Kidney (tissue), 14 donors: ENCODE measurements around the gene KLHL29. TPM values are rescaled to one million over a fixed set of nuclear protein-coding genes. Genes with fewer than 3 reads are reported as not detected.
A peak's percentile ranks its signal among the peaks of the same experiment; 100 is the strongest.

ENCODE experiments used
- DNase-seq, 5 donors: peaks; one replicate each; pipeline ENCODE4 v3.0.0-alpha.2; 2013 to 2020
- FAIRE-seq: peaks from 2 replicates; lab custom pipeline; 2012; peaks lifted over from hg19 to GRCh38; lab: Jason Lieb, UNC
- H3K27ac ChIP-seq, 2 donors: one replicate each; pipeline ENCODE4 v1.7.0; 2013; ENCODE audit warnings: low read depth in 2 of 2, low read length in 2 of 2, inconsistent platforms in 1 of 2
- H3K27me3 ChIP-seq: one replicate; pipeline ENCODE4 v1.7.1; 2013; ENCODE audit warnings: low read length, inconsistent platforms; ENCODE audit not compliant: control insufficient read depth, insufficient read depth
- H3K36me3 ChIP-seq, 3 donors: one replicate each; pipeline versions ENCODE4 v1.7.0 to v1.7.1; 2013; ENCODE audit warnings: low read length in 3 of 3, control low read depth in 1 of 3, inconsistent platforms in 1 of 3; ENCODE audit not compliant: insufficient read depth in 3 of 3, control insufficient read depth in 2 of 3
- H3K4me1 ChIP-seq, 3 donors: one replicate each; pipeline versions ENCODE4 v1.7.0 to v1.7.1; 2013; ENCODE audit warnings: low read length in 3 of 3, inconsistent platforms in 1 of 3, low read depth in 1 of 3; ENCODE audit not compliant: control insufficient read depth in 2 of 3, insufficient read depth in 2 of 3
- H3K4me3 ChIP-seq, 3 donors: one replicate each; pipeline versions ENCODE4 v1.7.0 to v1.8.1; 2013; ENCODE audit warnings: low read length in 3 of 3, control low read depth in 1 of 3, inconsistent platforms in 1 of 3
- H3K9ac ChIP-seq, 3 donors: one replicate each; pipeline versions ENCODE4 v1.7.0 to v1.7.1; 2013; ENCODE audit warnings: low read length in 3 of 3, control low read depth in 1 of 3, inconsistent platforms in 1 of 3
- H3K9me3 ChIP-seq, 3 donors: one replicate each; pipeline versions ENCODE4 v1.7.0 to v1.7.1; 2013; ENCODE audit warnings: low read length in 3 of 3, control low read depth in 1 of 3, inconsistent platforms in 1 of 3; ENCODE audit not compliant: control insufficient read depth in 2 of 3, insufficient read depth in 1 of 3
- CTCF ChIP-seq: IDR thresholded peaks from 3 replicates; pipeline ENCODE4 v1.5.1; 2012; ENCODE audit warnings: mild to moderate bottlenecking, moderate library complexity, borderline replicate concordance; ENCODE audit not compliant: insufficient read depth; ENCODE audit errors: extremely low read depth
- intact Hi-C: fragments of 100-400 bp; cut with DNase I; formaldehyde crosslinking; loops from one replicate; pipeline ENCODE4 v1.11.1; 2022
- polyA plus RNA-seq: library from polyadenylated mRNA; stranded (reverse); fragments of 350-450 nt; fragmentation: Illumina TruSeq; extraction: RNeasy Lipid Tissue Mini Kit (QIAGEN cat#74804); gene quantifications from one replicate; pipeline ENCODE4 v1.2.3, GENCODE V29; 2014; ENCODE audit warnings: low read depth, low replicate concordance; ENCODE audit not compliant: insufficient read depth
- total RNA-seq: library from RNA; stranded (reverse); fragmentation: NEBNext Ultra II Directional; extraction: Animal tissue kit (Norgen Biotek cat#: 25700); gene quantifications from one replicate; pipeline ENCODE4 v1.2.1, GENCODE V29; 2021
- donor health status: control.
- donor health status: control.
- donor health status: control.
- donor health status: control.
- donor health status: control.
- donor health status: DM: yes; HTN: yes; CAD: no.
- donor health status: Normal renal cell carcinoma (clear cell type).

Gene KLHL29
- total and polyA plus RNA-seq, 2 donors from 2014 or later: 1.5 to 10.5 TPM

DNA sequence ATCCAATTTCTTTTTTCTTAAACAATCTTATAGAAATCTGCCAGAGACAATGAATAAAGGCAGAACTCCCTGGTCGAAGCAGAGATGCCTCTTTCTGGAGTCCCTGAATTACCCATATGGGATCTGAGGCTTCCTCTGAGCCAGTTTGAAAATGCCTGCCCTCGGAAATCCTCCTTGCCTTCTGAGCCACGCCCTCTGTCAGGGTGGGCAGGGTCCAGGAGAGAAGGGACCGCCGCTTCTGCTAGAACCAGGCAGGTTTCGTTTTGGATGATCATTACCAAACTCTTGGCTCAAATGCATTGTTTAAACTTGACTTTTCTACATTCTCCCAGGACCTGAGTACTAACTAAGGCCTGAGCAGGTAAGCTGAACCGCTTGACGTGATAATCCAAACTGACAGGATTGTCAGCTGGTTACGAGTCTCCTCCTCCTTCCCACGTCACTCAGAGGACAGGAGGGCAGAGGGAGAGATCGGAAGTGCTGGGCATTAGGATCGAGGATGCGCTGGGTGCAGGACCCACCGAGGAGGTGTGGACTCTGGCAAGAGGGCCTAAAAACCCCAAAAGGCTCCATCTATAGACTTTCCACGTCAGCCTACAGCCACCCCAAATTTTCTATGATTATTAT, 128.4 kb downstream of the KLHL29 start:
- DNase-seq (no peak), FAIRE-seq (no peak)
- intact Hi-C loops: no loop called here
- Histone ChIP-seq H3K9ac (no peak overlapping the region), H3K9me3 (no peaks in the 10 kb centered on the region), H3K4me3 (peak overlapping the region; percentile 16 to 43 (median 38)), H3K27ac (no peak overlapping the region), H3K36me3 (no peaks in the 10 kb centered on the region), H3K4me1 (no peaks in the 10 kb centered on the region), H3K27me3 (no peaks in the 10 kb centered on the region)
- TF ChIP-seq CTCF: no peak

- no peak overlapping the region for H3K9ac ChIP-seq
- FAIRE-seq (no peak), DNase-seq (peak in 1 of 5 donors; percentile 53)
- intact Hi-C loops: no loop called here
- H3K27ac ChIP-seq: no peak overlapping the region
- H3K9me3 ChIP-seq: no peaks in the 10 kb centered on the region
- H3K4me1 ChIP-seq: no peaks in the 10 kb centered on the region
- H3K4me3 ChIP-seq: peak overlapping the region in 1 of 3 donors; percentile 43
- H3K27me3 ChIP-seq: no peaks in the 10 kb centered on the region
- H3K36me3 ChIP-seq: no peaks in the 10 kb centered on the region
- TF ChIP-seq CTCF: no peak
Measured at GRCh38 chr2:23513872-23514793, 129.2 kb downstream of the KLHL29 start.

DNA sequence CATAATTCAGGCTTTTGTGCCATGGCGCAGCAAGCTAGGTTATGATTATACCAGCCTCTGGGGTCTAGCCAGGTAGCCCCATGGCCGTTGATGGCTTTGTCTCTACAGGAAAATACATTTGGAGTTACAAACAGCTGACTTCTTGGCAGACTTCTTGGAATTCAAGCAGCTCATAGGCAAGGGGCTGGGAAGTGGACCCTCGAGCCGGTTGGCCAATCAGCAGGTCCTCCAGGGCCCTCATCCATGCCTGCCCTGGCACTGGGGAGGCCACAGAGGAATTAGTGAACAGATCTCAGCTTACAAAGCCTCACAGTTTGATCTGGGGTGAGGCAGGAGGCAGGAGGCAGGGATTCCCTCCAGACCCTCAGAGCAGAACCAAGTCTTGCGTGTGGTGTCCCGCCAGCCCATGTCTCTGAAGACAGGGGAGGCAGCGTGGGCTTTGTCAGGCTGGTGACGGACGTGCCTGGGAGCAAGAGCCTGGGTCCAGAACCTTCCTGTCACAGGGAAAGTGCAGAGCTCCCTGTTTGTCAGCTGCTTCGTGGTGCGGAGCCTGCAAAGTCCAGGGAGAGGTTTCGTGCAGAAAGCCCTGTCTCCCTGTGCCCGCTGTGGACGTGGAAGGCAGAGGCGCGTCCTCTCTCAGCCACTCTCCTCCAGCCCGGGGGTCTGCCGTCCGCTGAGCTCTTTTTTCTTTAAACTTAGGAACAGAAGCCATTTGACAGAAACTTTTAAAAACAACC, 131.7 kb downstream of the KLHL29 start:
- no peak for TF ChIP-seq CTCF
- DNase-seq (no peak), FAIRE-seq (no peak)
- Histone ChIP-seq H3K9me3 (no peaks in the 10 kb centered on the region), H3K4me3 (no peak overlapping the region), H3K27me3 (no peaks in the 10 kb centered on the region), H3K9ac (no peak overlapping the region), H3K36me3 (no peaks in the 10 kb centered on the region), H3K27ac (no peak overlapping the region), H3K4me1 (no peaks in the 10 kb centered on the region)
- intact Hi-C loops: no loop called here
